Hepatocyte (in vitro differentiated cells): Measurements from ENCODE around the gene ARFRP1.

Experiments
- EZH2 ChIP-seq: fragments of 200-600 bp; sonication (generic); IDR thresholded peaks from 2 replicates; pipeline ENCODE4 v1.6.1; 2016; ENCODE audit warnings: antibody characterized with exemption, mild to moderate bottlenecking, borderline replicate concordance
- EZH2phosphoT487 ChIP-seq: fragments of 200-600 bp; sonication (generic); IDR thresholded peaks from one replicate; pipeline ENCODE4 v1.6.1; 2018; ENCODE audit warnings: antibody characterized with exemption, mild to moderate bottlenecking, low read depth, moderate library complexity; ENCODE audit not compliant: unreplicated experiment, severe bottlenecking
- TF ChIP-seq, protein P1 (sequence below): fragments of 200-600 bp; sonication (generic); IDR thresholded peaks from 2 replicates; pipeline ENCODE4 v1.5.1; 2016; ENCODE audit warnings: antibody characterized with exemption, mild to moderate bottlenecking; ENCODE audit not compliant: poor library complexity

DNA sequence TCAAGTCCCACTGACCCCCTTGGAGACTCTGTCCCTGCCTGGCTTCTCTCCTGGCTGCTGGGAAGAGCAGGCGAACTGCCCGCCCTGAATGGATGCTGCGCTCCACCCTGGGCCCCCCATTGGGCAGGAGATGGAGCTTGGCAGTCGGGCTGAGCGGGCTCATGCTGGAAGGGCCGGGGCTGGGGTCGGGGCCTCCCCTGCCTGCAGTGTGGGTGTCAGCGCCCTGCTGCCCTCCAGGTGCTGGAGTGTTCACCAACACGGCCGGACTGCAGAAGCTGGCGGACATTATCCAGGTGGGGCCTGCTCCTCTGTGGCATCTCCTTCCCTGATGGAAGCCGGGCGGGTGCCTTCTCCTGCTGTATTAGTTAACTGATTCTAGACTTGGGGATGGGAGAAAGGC lies 27.3 kb downstream of the ARFRP1 start:
- TF ChIP-seq, protein P1, sequence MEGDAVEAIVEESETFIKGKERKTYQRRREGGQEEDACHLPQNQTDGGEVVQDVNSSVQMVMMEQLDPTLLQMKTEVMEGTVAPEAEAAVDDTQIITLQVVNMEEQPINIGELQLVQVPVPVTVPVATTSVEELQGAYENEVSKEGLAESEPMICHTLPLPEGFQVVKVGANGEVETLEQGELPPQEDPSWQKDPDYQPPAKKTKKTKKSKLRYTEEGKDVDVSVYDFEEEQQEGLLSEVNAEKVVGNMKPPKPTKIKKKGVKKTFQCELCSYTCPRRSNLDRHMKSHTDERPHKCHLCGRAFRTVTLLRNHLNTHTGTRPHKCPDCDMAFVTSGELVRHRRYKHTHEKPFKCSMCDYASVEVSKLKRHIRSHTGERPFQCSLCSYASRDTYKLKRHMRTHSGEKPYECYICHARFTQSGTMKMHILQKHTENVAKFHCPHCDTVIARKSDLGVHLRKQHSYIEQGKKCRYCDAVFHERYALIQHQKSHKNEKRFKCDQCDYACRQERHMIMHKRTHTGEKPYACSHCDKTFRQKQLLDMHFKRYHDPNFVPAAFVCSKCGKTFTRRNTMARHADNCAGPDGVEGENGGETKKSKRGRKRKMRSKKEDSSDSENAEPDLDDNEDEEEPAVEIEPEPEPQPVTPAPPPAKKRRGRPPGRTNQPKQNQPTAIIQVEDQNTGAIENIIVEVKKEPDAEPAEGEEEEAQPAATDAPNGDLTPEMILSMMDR = no peak
- TF ChIP-seq EZH2phosphoT487 = no peak
- no peak for TF ChIP-seq EZH2
